C4-2B (cell line): ENCODE measurements around the gene PEX14.

ENCODE experiments used
- CTCF ChIP-seq: fragments of 450-650 bp; conservative IDR thresholded peaks from 2 replicates; pipeline ENCODE4 v1.5.1; 2017; ENCODE audit warnings: mild to moderate bottlenecking
- ZFX ChIP-seq: fragments of 450-650 bp; IDR thresholded peaks from 2 replicates; pipeline ENCODE4 v1.6.1; 2017

- TF ChIP-seq CTCF: no peak
- no peak; the same call in 1 of the 2 replicates for TF ChIP-seq ZFX
Observed at GRCh38 chr1:10675813-10676212, 201.1 kb downstream of the PEX14 start.
